ENCODE measurements around the gene KRT5.

Gene KRT5

DNA sequence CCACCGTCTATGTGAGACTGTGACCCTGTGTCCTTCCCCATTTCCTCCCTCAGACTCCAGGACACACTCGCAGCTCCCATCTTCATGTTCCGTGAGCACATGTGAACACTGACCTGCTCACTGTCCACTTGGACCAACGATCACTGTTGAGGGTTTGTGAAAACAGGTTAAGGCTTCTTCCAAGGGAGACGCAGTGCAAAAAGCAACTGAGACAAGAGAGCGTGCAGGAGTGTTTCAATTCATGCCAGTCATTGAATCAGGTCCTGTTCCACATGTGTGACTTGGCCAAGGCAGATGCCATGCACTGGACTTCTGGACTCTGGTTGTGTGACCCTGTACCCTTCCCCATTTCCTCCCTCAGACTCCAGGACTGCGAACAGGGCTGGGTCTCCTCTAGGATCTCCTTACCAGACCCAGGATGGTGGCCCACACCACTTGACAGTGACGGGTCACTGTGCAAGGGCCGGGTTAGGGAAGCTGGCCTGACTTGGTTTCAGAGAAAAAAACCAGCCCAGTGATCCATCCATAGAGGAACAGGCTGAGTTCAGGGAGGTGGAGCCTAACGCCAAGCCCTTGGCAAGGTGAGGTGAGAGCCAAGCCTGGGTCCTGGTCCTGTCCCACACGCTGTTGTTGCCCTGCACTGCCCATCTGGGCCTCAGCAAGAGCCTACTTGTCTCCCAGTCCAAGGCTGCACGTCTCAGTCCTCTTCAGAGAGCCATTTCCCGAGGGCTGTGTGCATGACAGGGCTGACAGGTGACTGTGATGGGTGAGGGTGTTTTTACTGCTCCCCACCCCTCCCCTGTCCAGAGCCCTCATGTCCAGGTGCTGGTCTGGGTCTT is 5.7 kb upstream of the KRT5 start:
- Histone ChIP-seq H3K4me1 (ENCODE audit: control insufficient read depth, insufficient read depth, low read length) (peaks cover 19% of the 10 kb centered on the region), H3K36me3 (ENCODE audit: control insufficient read depth, insufficient read depth, low read length) (no peaks in the 10 kb centered on the region), H3K27me3 (ENCODE audit: control insufficient read depth, insufficient read depth, low read length) (peaks cover 24% of the 10 kb centered on the region), H3K4me3 (ENCODE audit: low read length) (no peak overlapping the region), H3K9me3 (ENCODE audit: control insufficient read depth, low read length) (no peaks in the 10 kb centered on the region), H3K9ac (ENCODE audit: low read length) (no peak overlapping the region)

DNA sequence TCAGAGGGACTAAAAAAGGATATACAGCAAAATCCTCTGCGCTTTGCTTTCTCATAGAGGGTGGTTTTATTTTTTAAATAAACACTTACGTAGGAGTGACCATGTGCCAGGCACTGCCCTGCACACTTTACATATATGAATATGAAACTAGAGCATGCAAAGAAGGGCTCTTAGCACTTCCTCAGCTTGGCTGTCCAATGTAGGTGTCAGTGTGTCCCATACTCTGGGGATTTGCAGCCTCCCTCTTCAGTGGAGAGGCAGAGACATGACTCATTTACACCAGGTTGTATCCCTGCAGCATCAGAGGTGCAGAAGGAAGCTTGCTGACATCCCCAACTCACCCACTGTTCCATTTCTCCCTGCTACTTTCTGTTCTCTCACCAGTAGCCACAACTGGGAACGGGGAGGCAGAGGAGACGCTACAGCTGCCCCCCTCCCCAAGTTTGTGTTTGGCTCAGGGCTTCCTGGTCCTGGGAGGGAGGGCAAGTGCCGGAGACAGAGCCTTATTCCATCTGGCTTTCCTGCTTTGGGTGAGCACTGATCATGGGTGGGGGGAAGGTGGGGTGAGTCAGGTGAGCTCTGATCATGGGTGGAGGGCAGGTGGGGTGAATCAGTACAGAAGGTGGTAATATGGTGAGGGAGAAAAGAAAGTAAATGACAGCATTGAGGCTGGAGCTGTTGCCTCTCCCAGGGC is 4.9 kb upstream of the KRT5 start:
- Histone ChIP-seq H3K9me3 (ENCODE audit: control insufficient read depth, low read length) (no peaks in the 10 kb centered on the region), H3K36me3 (ENCODE audit: control insufficient read depth, insufficient read depth, low read length) (no peaks in the 10 kb centered on the region), H3K4me3 (ENCODE audit: low read length) (no peak overlapping the region), H3K4me1 (ENCODE audit: control insufficient read depth, insufficient read depth, low read length) (peaks cover 19% of the 10 kb centered on the region), H3K9ac (ENCODE audit: low read length) (no peak overlapping the region), H3K27me3 (ENCODE audit: control insufficient read depth, insufficient read depth, low read length) (peaks cover 17% of the 10 kb centered on the region)

DNA sequence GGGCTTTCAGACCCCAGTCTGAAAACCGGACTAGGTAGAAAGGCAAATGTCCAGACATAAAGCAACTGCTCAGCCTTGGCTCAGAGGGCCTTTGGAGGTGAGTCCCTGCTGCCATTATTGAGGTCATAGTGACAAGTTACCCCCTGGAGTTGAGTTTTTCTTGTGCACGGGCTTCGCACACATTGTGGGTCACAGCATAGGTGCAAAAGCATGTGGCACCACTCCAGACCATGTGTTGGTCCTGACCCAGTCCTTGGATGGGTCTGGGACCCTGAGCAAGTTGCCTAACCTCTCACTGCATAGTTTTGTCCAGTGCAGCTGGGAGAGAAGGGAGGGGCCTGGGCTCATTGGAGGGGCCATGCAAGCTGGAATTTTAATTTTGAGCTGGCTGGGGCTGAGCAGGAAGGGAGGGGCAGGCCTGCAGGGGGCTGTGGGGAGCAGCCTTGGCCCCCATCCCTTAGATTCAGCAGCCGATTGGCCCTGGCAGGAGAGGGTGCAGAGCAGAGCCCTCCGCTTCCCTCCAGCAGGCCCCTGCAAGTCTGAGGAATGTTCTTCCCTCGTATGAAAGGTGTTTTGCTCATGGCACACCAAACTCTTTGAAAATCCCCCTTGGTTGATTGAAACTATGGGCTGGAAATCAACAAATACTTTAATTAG is 4.2 kb upstream of the KRT5 start:
- H3K36me3 ChIP-seq (ENCODE audit: control insufficient read depth, insufficient read depth, low read length) = no peaks in the 10 kb centered on the region
- no peaks in the 10 kb centered on the region for H3K9me3 ChIP-seq (ENCODE audit: control insufficient read depth, low read length)

DNA sequence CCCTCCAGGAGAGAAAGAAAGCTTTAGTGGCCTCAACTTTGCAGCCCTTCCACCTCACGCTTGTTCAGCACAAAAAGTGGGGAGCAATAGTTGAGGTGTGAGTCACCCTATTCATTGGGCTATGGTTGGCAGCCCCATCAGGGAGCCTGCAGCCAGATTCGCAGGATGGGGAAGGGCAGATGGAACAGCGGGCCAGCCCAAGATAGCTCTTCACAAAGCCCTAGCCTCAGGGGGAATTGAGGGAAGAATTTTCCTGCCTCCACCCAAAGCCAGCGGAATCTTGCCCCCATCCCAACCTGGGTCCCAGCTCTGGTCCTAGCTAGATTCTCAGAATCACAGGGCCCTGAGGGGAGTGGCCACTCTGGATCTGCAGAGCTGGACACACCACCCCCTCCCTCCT is 3.6 kb upstream of the KRT5 start:
- no peaks in the 10 kb centered on the region for H3K9me3 ChIP-seq (ENCODE audit: control insufficient read depth, low read length)
- H3K36me3 ChIP-seq (ENCODE audit: control insufficient read depth, insufficient read depth, low read length) = no peaks in the 10 kb centered on the region
- no peak overlapping the region for H3K9ac ChIP-seq (ENCODE audit: low read length)
- H3K27me3 ChIP-seq (ENCODE audit: control insufficient read depth, insufficient read depth, low read length) = peaks cover 14% of the 10 kb centered on the region
- H3K4me3 ChIP-seq (ENCODE audit: low read length) = no peak overlapping the region
- peaks cover 19% of the 10 kb centered on the region for H3K4me1 ChIP-seq (ENCODE audit: control insufficient read depth, insufficient read depth, low read length)

More for the DNA sequence above, 4.2 kb upstream of the KRT5 start:
- Histone ChIP-seq H3K4me3 (ENCODE audit: low read length) (no peak overlapping the region), H3K9ac (ENCODE audit: low read length) (no peak overlapping the region), H3K4me1 (ENCODE audit: control insufficient read depth, insufficient read depth, low read length) (peaks cover 19% of the 10 kb centered on the region), H3K27me3 (ENCODE audit: control insufficient read depth, insufficient read depth, low read length) (peaks cover 14% of the 10 kb centered on the region)

DNA sequence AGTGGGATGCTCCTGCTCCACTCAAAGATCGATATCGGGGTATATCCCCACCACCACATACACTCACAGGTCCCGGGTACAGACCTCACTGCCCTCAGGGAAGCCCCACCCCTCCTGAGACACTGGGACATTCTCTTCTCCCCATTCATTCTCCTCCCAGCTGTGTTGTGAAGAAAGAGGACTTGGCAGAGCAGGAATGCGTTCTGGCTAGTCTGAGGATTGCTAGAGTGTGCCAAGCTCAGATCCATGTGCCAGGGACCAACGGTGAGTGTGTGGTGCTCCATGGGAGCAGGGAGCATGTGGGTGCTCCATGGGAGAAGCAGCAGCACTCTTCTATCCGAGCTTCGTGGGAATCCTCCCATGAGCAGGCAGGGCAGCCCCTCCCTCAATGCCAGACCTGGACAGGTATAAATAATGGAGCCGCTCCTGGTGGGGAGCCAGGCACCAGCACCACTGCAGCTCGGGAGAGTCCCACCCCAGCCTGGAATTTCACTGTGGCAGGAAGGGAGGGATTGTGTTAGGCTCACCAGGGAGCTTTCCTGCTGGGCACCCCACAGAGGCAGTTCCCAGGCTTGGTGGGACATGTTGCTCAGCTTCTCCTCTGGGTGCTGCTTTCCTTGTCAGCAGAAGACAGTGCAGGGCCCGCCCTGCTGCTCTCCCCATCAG is 2.3 kb upstream of the KRT5 start:
- Histone ChIP-seq H3K9me3 (ENCODE audit: control insufficient read depth, low read length) (no peaks in the 10 kb centered on the region), H3K4me1 (ENCODE audit: control insufficient read depth, insufficient read depth, low read length) (peaks cover 19% of the 10 kb centered on the region), H3K4me3 (ENCODE audit: low read length) (no peak overlapping the region), H3K36me3 (ENCODE audit: control insufficient read depth, insufficient read depth, low read length) (no peaks in the 10 kb centered on the region), H3K27me3 (ENCODE audit: control insufficient read depth, insufficient read depth, low read length) (peaks cover 14% of the 10 kb centered on the region), H3K9ac (ENCODE audit: low read length) (no peak overlapping the region)

DNA sequence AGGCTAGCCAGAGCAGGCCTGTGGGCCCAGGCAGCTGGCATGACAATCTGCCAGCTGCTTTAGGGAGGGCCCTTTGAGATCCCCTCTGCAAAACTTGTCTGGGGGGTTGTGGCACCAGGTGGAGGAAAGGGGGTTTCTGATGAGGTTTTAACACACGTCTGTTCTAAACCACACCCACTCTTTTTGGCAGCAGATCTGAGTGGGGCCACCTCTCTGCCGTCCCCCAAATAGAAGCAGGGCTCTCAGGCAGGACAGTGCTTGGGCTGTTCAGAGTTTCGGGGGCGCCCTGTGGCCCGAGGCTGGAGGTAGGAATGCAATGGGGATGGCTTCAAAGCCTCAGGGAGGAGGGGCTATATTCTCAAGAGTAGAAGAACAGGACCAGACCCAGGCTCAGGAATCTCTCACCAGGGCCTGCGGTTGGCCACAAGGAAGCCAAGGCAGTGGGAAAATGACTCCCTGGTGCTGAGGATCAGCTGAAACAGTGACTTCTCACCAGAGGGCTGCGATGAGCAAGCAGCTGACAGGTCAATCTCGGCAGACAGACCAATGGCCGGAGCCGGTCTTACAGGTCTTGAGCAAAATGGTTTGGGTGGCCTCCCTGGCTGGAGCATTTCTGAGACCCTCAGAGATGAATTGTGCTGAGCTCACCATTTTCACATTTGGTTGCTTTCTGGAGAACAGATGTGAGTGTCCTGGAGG is 1.5 kb upstream of the KRT5 start:
- Histone ChIP-seq H3K36me3 (ENCODE audit: control insufficient read depth, insufficient read depth, low read length) (no peaks in the 10 kb centered on the region), H3K4me3 (ENCODE audit: low read length) (no peak overlapping the region), H3K9ac (ENCODE audit: low read length) (no peak overlapping the region), H3K9me3 (ENCODE audit: control insufficient read depth, low read length) (no peaks in the 10 kb centered on the region), H3K4me1 (ENCODE audit: control insufficient read depth, insufficient read depth, low read length) (peaks cover 19% of the 10 kb centered on the region), H3K27me3 (ENCODE audit: control insufficient read depth, insufficient read depth, low read length) (peaks cover 14% of the 10 kb centered on the region)

DNA sequence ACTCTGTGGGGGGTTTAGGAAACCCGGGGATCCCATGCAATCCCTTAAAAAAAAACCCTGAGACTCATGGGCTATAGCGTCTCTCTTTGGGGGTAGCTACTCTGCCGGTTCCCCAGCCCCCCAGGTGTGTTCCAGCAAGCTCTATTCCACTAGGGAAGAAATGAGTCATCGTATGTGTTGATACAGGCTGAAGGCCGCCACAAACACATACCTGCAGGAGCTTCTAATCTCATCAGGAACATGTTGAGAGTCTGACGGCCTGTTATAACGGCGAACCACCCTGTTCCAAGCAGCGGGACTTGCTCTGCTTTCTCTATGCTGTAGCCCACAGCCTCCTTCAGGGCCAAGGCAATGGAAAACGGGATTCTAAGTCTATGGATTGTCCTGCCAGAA is 977 bp upstream of the KRT5 start:
- Histone ChIP-seq H3K9ac (ENCODE audit: low read length) (no peak overlapping the region), H3K27me3 (ENCODE audit: control insufficient read depth, insufficient read depth, low read length) (peaks cover 14% of the 10 kb centered on the region), H3K36me3 (ENCODE audit: control insufficient read depth, insufficient read depth, low read length) (no peaks in the 10 kb centered on the region), H3K4me1 (ENCODE audit: control insufficient read depth, insufficient read depth, low read length) (peaks cover 19% of the 10 kb centered on the region), H3K4me3 (ENCODE audit: low read length) (no peak overlapping the region), H3K9me3 (ENCODE audit: control insufficient read depth, low read length) (no peaks in the 10 kb centered on the region)

DNA sequence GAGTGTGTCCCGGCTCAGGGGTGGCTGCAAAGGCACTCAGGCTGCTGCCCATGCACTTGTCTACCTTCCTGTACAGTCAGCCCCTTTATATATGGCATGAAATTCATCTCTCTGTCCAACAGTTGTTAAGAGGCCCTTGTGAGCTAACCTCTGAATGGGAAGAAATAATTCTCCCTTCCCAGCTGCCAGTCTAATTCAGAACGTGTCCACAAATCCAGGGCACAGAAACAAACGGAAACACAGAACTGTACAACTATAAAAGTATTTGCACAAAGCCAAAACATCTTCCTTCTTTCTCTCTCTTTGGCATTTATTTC is 849 bp downstream of the KRT5 start:
- Histone ChIP-seq H3K36me3 (ENCODE audit: control insufficient read depth, insufficient read depth, low read length) (no peaks in the 10 kb centered on the region), H3K9me3 (ENCODE audit: control insufficient read depth, low read length) (no peaks in the 10 kb centered on the region), H3K4me3 (ENCODE audit: low read length) (no peak overlapping the region), H3K4me1 (ENCODE audit: control insufficient read depth, insufficient read depth, low read length) (peaks cover 19% of the 10 kb centered on the region), H3K9ac (ENCODE audit: low read length) (no peak overlapping the region), H3K27me3 (ENCODE audit: control insufficient read depth, insufficient read depth, low read length) (peaks cover 17% of the 10 kb centered on the region)

DNA sequence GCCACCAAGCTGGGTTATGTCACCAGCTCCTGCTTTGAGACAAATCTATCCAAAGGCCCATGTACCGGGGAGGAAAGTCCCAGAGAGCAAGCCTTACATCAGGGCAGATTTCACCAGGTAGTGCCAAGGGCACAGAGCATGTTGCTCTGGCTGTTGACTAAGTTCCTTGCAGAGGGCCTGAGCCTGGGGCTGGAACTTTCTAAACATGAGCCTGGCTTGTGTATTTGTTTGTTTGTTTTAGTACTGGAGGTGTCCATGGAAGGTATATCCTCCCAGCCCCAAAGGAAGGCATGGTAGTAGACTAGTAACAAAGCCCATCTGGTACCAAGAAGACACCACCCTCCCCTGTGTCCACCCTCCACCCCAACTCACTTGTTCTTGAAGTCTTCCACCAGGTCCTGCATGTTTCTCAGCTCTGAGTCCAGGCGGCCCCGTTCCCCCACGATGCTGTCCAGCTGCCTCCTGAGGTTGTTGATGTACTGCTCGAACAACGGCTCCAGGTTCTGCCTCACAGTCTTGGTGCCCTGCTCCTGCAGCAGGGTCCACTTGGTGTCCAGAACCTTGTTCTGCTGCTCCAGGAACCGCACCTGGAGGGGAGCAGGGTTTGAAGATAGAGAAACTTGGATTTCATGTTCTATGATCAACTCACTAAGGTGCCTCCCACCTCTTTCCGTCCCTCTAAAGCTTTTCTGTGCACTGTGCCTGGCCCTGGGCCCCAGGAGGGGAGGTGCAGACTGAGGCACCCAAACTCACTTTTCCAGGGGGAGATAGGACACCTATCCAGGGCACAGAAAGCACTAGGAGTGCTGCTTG is 1.4 kb downstream of the KRT5 start:
- H3K9ac ChIP-seq (ENCODE audit: low read length) = no peak overlapping the region
- no peak overlapping the region for H3K4me3 ChIP-seq (ENCODE audit: low read length)
- no peaks in the 10 kb centered on the region for H3K9me3 ChIP-seq (ENCODE audit: control insufficient read depth, low read length)
- peaks cover 19% of the 10 kb centered on the region for H3K4me1 ChIP-seq (ENCODE audit: control insufficient read depth, insufficient read depth, low read length)
- peaks cover 17% of the 10 kb centered on the region for H3K27me3 ChIP-seq (ENCODE audit: control insufficient read depth, insufficient read depth, low read length)
- no peaks in the 10 kb centered on the region for H3K36me3 ChIP-seq (ENCODE audit: control insufficient read depth, insufficient read depth, low read length)

DNA sequence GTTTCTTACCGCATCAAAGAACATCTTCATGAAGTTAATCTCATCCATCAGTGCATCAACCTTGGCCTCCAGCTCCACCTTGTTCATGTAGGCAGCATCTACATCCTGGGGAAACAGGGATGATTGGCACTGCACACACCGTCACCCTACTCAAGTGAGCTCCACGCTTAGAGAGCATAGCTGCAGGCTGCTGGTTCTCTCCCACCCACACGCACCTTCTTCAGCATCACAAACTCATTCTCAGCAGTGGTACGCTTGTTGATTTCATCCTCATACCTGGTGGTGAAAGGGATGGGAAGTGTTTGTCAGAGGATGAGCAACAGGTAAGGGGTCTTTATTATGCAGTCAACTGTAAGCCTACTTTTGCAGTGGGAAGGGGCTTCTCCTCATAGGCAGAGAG is 2.3 kb downstream of the KRT5 start:
- H3K4me3 ChIP-seq (ENCODE audit: low read length) = no peak overlapping the region

More for the DNA sequence above, 2.3 kb downstream of the KRT5 start:
- Histone ChIP-seq H3K4me1 (ENCODE audit: control insufficient read depth, insufficient read depth, low read length) (peaks cover 18% of the 10 kb centered on the region), H3K9ac (ENCODE audit: low read length) (no peak overlapping the region), H3K36me3 (ENCODE audit: control insufficient read depth, insufficient read depth, low read length) (no peaks in the 10 kb centered on the region), H3K9me3 (ENCODE audit: control insufficient read depth, low read length) (no peaks in the 10 kb centered on the region), H3K27me3 (ENCODE audit: control insufficient read depth, insufficient read depth, low read length) (peaks cover 17% of the 10 kb centered on the region)

All from mucosa of stomach (tissue), 1 donor.